ENCODE results near the gene SEMA3A. TPM values are rescaled to one million over a fixed set of nuclear protein-coding genes. Genes with fewer than 3 reads are reported as not detected.
A peak's percentile ranks its signal among the peaks of the same experiment; 100 is the strongest.

Gene SEMA3A
- total RNA-seq, 1 donor from 2014 or later: 0.14 TPM

DNA sequence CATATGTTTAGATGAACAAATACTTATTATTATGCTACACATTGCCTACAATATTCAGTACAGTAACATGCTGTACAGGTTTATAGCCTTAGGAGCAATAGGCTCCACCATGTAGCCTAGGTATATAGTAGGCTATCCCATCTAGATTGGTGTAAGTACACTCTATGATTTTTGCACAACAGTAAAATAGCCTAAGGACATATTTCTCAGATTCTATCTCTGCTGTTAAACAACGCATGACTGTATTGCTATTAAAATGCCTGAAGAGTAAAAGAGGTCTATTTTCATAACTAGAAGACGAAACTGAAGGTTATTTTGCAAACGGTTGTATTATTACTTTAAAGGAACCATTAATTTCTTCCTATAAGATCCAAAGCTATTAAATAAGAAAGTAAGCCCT lies 88.3 kb downstream of the SEMA3A start:
- no peak for DNase-seq
- H3K4me3 Mint-ChIP-seq: no peak overlapping the region
- no peaks in the 10 kb centered on the region for H3K9me3 Mint-ChIP-seq
- peaks cover 6% of the 10 kb centered on the region for H3K27me3 Mint-ChIP-seq
- H3K36me3 Mint-ChIP-seq (ENCODE audit: low read depth): no peaks in the 10 kb centered on the region
- no peak overlapping the region for H3K27ac Mint-ChIP-seq
- intact Hi-C loops (cut with micrococcal nuclease): no loop called here
- H3K4me1 Mint-ChIP-seq: peaks cover 2% of the 10 kb centered on the region

DNA sequence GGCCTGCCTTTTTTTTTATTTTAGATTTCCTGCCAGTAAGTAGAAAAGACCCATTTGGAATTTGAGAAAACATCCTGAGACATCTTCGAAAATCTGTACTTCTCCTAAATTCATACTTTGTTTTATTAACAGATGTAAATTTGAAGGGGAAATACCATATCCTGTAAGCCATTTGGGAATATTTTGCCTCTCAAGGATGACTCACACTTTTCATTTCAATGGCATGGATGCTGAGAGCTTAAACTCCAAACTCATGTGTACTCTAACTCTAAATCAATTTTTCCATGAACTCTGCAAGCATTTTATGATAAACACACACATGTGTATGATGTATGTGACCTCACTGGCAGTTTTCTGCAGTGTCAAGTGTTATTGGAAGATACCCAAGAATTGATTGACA lies 89.0 kb downstream of the SEMA3A start:
- intact Hi-C loops (cut with micrococcal nuclease): no loop called here
- H3K4me1 Mint-ChIP-seq: peaks cover 2% of the 10 kb centered on the region
- peaks cover 8% of the 10 kb centered on the region for H3K27me3 Mint-ChIP-seq
- H3K27ac Mint-ChIP-seq: no peak overlapping the region
- H3K9me3 Mint-ChIP-seq: no peaks in the 10 kb centered on the region
- no peaks in the 10 kb centered on the region for H3K36me3 Mint-ChIP-seq (ENCODE audit: low read depth)
- H3K4me3 Mint-ChIP-seq: no peak overlapping the region
- DNase-seq: no peak

DNA sequence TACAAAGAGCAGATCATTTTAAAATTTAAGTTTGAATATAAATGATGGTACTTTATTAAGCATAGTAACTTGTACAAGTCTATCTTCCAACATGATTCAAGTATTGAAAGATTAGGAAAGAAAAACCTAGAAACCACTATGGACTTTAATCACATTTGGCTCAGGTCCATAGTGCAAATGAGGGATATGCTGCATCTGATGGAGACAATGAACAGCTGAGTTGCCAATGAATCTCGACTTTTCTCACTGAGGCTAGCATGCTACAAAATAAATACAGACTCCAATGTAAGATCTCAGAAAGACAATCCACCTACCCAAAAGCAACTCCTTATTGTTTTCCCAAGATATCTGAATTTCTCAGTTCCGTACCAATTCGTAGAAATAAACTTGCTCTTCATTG lies 89.8 kb downstream of the SEMA3A start:
- intact Hi-C loops (cut with micrococcal nuclease): no loop called here
- Mint-ChIP-seq H3K4me1 (peaks cover 2% of the 10 kb centered on the region), H3K4me3 (no peak overlapping the region), H3K27ac (no peak overlapping the region), H3K9me3 (no peaks in the 10 kb centered on the region), H3K27me3 (peaks cover 8% of the 10 kb centered on the region), H3K36me3 (ENCODE audit: low read depth) (no peaks in the 10 kb centered on the region)
- no peak for DNase-seq

DNA sequence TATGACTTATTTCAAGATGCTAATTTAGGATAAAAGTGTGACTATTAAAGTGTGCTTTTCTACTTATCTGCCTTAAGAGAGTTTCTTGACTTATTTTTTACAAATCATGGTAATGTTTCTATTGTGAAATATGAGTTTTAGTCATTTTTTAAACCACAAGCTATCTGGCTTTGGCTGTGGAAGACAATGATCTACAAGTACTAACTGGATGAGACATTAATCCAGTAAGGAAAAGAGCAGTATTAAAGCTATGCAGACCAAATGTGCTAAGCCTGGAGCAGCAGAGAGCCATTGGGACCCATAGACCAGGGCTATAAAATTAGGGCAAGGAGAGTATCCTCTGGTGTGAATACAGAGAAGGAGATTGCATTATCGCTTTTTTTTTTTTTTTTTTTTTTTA lies 92.4 kb downstream of the SEMA3A start:
- DNase-seq: no peak
- no peak overlapping the region for H3K4me3 Mint-ChIP-seq
- no peaks in the 10 kb centered on the region for H3K36me3 Mint-ChIP-seq (ENCODE audit: low read depth)
- intact Hi-C loops (cut with micrococcal nuclease): no loop called here
- no peaks in the 10 kb centered on the region for H3K4me1 Mint-ChIP-seq
- H3K27ac Mint-ChIP-seq: no peak overlapping the region
- H3K27me3 Mint-ChIP-seq: peaks cover 2% of the 10 kb centered on the region
- H3K9me3 Mint-ChIP-seq: no peaks in the 10 kb centered on the region

DNA sequence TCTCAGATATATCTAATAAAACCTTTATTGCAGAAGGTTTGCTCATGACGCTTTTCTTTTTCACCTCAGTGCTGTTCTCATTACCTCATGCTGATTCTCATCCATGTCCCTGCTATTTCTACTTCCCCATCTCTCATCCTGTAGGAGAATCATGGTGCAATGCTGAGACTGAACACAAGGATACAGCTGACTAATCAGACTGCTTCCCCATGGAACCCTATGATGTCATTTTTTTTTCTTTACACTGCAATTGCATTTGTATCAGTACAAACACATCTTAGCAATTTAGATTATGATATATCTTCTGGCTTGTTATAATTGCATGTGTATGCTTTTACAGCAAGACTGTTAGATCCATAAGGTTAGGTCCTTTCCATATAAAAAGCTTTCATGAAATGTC lies 93.7 kb downstream of the SEMA3A start:
- no peak overlapping the region for H3K4me3 Mint-ChIP-seq
- no peak for DNase-seq
- no peak overlapping the region for H3K27ac Mint-ChIP-seq
- intact Hi-C loops (cut with micrococcal nuclease): no loop called here
- H3K27me3 Mint-ChIP-seq: peaks cover 2% of the 10 kb centered on the region
- H3K36me3 Mint-ChIP-seq (ENCODE audit: low read depth): no peaks in the 10 kb centered on the region
- H3K9me3 Mint-ChIP-seq: no peaks in the 10 kb centered on the region
- no peaks in the 10 kb centered on the region for H3K4me1 Mint-ChIP-seq

DNA sequence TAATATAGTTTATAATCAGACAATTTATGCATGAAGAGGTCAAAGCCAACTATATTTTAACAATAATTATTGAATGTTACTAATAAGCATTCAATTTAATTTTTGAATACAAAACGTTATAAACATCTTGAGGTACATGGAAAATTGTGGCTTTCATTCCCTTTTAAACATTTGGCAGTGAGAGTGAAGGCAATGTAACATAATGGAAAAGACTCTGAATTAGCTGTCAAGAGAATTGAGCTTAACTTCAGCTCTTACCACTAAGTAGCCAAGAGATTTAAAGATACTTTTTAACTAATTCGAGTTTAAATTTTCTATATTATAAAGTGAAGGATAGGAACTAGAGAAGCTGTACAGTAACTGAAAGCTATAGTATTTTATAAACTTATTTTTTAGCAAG lies 98.6 kb downstream of the SEMA3A start:
- intact Hi-C loops (cut with micrococcal nuclease): no loop called here
- Mint-ChIP-seq H3K4me1 (peaks cover 18% of the 10 kb centered on the region), H3K9me3 (peaks cover 4% of the 10 kb centered on the region), H3K4me3 (no peak overlapping the region), H3K36me3 (ENCODE audit: low read depth) (no peaks in the 10 kb centered on the region), H3K27ac (no peak overlapping the region), H3K27me3 (peaks cover 2% of the 10 kb centered on the region)
- no peak for DNase-seq

DNA sequence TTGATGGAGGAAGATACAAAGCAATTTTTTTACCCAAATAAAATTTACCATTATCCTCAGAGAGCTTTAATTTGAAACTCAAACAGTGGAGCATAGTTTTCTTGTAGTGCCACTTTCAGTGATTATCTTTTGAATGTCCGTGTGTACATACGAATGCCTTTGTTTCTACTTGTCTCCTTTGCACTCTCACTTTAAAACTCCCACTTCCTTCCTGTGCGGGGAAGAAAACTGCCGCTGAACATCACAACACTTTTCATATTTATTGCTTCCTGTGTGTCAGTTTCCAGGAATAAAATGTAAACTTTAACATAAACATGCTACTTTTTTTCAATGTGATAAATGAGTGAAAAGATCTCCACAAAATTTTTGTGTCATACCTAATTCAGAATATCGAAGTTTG lies 102.4 kb downstream of the SEMA3A start:
- Mint-ChIP-seq H3K4me3 (peak overlapping the region; percentile 73), H3K4me1 (peaks cover 22% of the 10 kb centered on the region), H3K27me3 (no peaks in the 10 kb centered on the region), H3K36me3 (ENCODE audit: low read depth) (no peaks in the 10 kb centered on the region), H3K9me3 (peaks cover 4% of the 10 kb centered on the region), H3K27ac (peak overlapping the region; percentile 68)
- intact Hi-C loops (cut with micrococcal nuclease): loop anchor here (1.0 kb wide), 1 partner anchor 10 kb away; no protein-coding TSS in a partner anchor
- DNase-seq: peak; percentile 82

DNA sequence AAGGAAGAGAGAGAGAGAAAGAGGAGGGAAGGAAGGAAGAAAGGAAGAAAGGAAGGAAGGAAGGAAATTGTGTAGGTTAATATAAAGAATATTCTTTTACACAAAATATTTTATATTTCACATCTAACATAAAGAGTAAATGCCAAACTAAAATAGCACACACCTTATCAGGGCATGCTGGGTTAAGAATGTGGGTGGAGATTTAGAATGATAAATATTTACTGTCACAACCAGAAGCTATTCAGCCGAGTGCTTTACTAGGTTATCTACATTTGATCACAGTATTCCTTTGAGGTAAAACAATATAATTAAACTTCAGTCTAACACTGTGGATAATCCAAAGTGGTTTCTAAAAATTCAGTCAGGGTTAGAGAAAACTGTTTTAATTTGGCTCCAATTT lies 103.3 kb downstream of the SEMA3A start:
- peaks cover 4% of the 10 kb centered on the region for H3K9me3 Mint-ChIP-seq
- H3K4me3 Mint-ChIP-seq: peak overlapping the region; percentile 44
- H3K36me3 Mint-ChIP-seq (ENCODE audit: low read depth): no peaks in the 10 kb centered on the region
- H3K27ac Mint-ChIP-seq: peak overlapping the region; percentile 51
- no peaks in the 10 kb centered on the region for H3K27me3 Mint-ChIP-seq
- DNase-seq: no peak
- H3K4me1 Mint-ChIP-seq: peaks cover 22% of the 10 kb centered on the region
- intact Hi-C loops (cut with micrococcal nuclease): no loop called here

DNA sequence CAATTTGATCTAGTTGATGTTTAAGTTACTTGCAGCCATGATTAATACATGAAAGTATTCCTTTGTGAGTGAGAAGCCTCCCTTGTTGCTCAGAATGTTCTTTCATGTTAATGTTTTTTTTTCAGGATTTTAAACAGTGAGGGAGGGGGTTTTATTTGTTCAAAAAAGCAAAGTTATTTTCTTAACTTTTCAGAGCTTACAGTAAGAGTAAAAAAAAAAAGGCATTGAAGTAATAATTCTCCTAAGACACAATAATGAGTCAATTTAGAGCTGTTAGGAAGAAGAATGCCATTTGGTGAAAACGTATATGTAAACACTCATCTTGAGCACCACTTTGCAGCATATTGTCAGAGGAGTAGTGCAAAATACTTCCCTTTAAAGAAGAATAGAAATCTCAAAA lies 105.8 kb downstream of the SEMA3A start:
- no peaks in the 10 kb centered on the region for H3K27me3 Mint-ChIP-seq
- peaks cover 4% of the 10 kb centered on the region for H3K9me3 Mint-ChIP-seq
- intact Hi-C loops (cut with micrococcal nuclease): no loop called here
- H3K4me1 Mint-ChIP-seq: peaks cover 23% of the 10 kb centered on the region
- H3K27ac Mint-ChIP-seq: no peak overlapping the region
- no peak for DNase-seq
- no peaks in the 10 kb centered on the region for H3K36me3 Mint-ChIP-seq (ENCODE audit: low read depth)
- H3K4me3 Mint-ChIP-seq: no peak overlapping the region

DNA sequence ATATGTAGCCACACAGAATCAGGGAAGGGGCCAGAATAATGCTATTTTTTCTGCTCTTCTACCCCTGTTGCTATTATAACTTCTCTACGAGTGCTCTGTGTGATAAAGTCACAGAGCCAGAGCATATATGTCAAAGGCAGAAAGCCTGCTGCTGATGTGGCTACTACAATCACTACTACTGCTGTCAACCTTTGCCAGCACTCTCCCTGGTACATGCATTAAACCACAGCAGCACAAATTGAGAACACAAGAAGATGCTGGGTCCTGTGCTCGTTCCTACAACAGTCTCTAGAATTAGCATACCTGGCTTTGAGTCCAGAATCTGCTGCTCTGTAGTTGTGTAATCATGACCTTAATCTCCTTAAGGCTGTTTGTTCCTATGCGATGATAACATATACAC lies 108.6 kb downstream of the SEMA3A start:
- no peak for DNase-seq
- H3K4me3 Mint-ChIP-seq: no peak overlapping the region
- no peaks in the 10 kb centered on the region for H3K9me3 Mint-ChIP-seq
- no peaks in the 10 kb centered on the region for H3K36me3 Mint-ChIP-seq (ENCODE audit: low read depth)
- peaks cover 11% of the 10 kb centered on the region for H3K4me1 Mint-ChIP-seq
- no peak overlapping the region for H3K27ac Mint-ChIP-seq
- intact Hi-C loops (cut with micrococcal nuclease): no loop called here
- no peaks in the 10 kb centered on the region for H3K27me3 Mint-ChIP-seq

DNA sequence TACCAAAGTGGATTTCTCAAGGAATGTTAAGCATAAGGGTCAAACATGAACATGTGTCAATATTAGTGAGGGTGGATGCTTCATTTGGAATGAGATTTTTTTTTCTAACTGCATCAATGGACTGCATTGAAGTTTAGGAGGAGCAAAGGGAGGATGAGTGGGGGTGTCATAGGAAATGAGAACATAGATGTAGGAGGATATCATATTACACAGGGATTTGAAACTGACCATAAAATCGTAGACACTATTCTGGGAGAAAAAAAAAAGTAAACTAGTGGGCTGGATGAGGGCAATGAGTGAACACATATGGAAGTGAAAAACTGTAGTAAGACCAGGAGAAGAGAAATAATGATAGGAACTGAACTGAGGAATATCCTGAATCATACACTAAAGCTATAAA lies 109.4 kb downstream of the SEMA3A start:
- no peak for DNase-seq
- Mint-ChIP-seq H3K27me3 (no peaks in the 10 kb centered on the region), H3K36me3 (ENCODE audit: low read depth) (no peaks in the 10 kb centered on the region), H3K4me3 (no peak overlapping the region), H3K27ac (no peak overlapping the region), H3K4me1 (peaks cover 7% of the 10 kb centered on the region), H3K9me3 (no peaks in the 10 kb centered on the region)
- intact Hi-C loops (cut with micrococcal nuclease): no loop called here

DNA sequence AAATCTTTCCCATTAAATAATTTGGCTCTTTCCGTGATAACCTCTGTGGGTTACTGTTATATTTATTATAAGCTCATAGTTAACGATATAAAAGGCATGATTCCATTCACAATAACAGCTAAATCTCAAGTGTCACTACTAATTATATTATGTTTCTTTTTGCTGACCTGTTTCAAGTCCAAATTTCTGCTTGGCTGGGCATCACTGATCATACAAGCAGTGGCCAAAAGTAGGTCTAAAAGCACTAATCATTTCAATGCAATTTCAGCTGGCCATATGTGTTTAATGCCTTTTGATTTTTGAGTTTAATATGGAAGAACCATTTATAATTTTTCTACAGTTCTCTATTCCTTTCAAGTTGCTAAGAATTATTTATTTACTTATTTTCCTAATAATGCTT lies 110.7 kb downstream of the SEMA3A start:
- peaks cover 7% of the 10 kb centered on the region for H3K4me1 Mint-ChIP-seq
- no peaks in the 10 kb centered on the region for H3K27me3 Mint-ChIP-seq
- no peaks in the 10 kb centered on the region for H3K9me3 Mint-ChIP-seq
- no peaks in the 10 kb centered on the region for H3K36me3 Mint-ChIP-seq (ENCODE audit: low read depth)
- DNase-seq: no peak
- no peak overlapping the region for H3K4me3 Mint-ChIP-seq
- no peak overlapping the region for H3K27ac Mint-ChIP-seq
- intact Hi-C loops (cut with micrococcal nuclease): no loop called here

DNA sequence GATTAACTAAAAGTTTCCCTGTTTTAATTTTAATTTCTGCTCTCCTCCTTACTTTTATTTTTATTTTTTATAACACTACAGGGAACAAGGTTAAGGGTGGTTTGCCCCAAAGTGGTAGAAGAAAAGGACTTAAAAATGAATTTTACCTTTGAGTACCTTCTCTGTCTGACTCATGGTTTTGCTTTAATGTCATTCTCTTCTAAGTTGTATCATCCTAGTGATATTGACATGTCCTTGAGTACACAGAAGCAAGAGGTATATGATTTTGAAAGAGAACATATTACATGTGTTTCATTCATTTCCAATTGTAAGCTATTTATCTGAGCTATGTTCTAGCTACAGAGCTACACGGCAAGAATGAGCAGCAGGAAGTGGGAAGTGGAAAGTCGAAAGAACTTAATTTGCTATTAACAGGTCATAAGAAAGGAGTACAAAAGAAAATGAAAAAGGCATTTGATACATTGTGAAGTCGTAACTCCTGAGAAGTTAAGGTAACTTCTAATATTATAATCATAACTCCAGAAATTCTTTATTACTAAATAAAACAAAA lies 112.5 kb downstream of the SEMA3A start:
- Mint-ChIP-seq H3K36me3 (ENCODE audit: low read depth) (no peaks in the 10 kb centered on the region), H3K27ac (no peak overlapping the region), H3K9me3 (peaks cover 3% of the 10 kb centered on the region), H3K4me3 (peak overlapping the region; percentile 8), H3K27me3 (no peaks in the 10 kb centered on the region), H3K4me1 (peaks cover 7% of the 10 kb centered on the region)
- DNase-seq: no peak
- intact Hi-C loops (cut with micrococcal nuclease): loop anchor here (1.0 kb wide), 1 partner anchor 10 kb away; no protein-coding TSS in a partner anchor

DNA sequence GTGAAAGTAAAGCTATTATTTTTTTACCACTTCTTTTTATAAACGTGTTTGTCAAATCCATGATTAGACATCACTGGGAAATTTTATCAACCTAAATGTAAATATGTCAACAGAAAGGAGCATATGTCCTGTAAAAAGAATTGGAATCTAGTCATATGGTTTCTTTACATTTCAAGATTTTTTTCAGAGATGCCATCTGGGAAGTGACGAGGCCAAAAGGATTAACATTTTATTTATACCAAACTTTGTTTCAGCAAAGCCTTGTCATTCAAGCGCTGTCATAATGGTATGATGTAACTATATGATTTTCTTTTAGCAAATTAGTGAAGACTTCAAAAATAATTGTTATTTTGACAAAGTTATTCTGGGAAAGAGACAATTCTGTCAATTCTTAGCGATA lies 117.3 kb downstream of the SEMA3A start:
- peaks cover 10% of the 10 kb centered on the region for H3K4me1 Mint-ChIP-seq
- H3K27ac Mint-ChIP-seq: no peak overlapping the region
- no peaks in the 10 kb centered on the region for H3K36me3 Mint-ChIP-seq (ENCODE audit: low read depth)
- DNase-seq: no peak
- intact Hi-C loops (cut with micrococcal nuclease): loop anchor here (5.0 kb wide), 1 partner anchor 110 kb away; no protein-coding TSS in a partner anchor
- H3K9me3 Mint-ChIP-seq: peaks cover 3% of the 10 kb centered on the region
- no peak overlapping the region for H3K4me3 Mint-ChIP-seq
- H3K27me3 Mint-ChIP-seq: no peaks in the 10 kb centered on the region

DNA sequence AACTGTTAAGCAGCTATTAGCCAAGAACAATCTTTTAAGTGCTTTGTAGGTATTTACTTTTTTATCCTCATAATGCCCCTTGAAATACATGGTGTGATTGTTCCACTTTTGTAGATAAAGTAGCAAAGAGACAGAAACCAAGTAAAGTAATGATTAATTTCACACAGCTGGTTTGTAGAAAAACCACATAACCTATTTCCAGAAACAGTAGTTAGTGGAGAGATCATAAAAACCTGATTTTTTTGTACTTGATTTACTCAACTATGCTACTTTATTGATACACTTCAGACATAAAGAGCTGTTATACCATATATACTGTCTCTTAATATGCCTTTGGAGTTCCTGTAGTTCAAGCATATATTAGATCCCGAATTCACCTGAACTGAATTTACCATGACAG lies 118.4 kb downstream of the SEMA3A start:
- Mint-ChIP-seq H3K36me3 (ENCODE audit: low read depth) (no peaks in the 10 kb centered on the region), H3K27ac (no peak overlapping the region), H3K27me3 (no peaks in the 10 kb centered on the region), H3K9me3 (peaks cover 3% of the 10 kb centered on the region), H3K4me1 (peaks cover 7% of the 10 kb centered on the region), H3K4me3 (no peak overlapping the region)
- intact Hi-C loops (cut with micrococcal nuclease): loop anchor here (5.0 kb wide), 1 partner anchor 111 kb away; no protein-coding TSS in a partner anchor
- no peak for DNase-seq

Measured in activated CD4-positive, alpha-beta T cell treated with anti-CD3 and anti-CD28 coated beads, Interleukin-2, amount 10 ng/mL, durations not matched to agents 24 days and 14 days (primary cell).